Measurements from ENCODE around the gene CDK19. TPM values are rescaled to one million over a fixed set of nuclear protein-coding genes. Genes with fewer than 3 reads are reported as not detected.

Gene CDK19
- total and polyA plus RNA-seq, 9 of the 15 experiments (the other 6 are each of a cell fraction or from before 2014, with no cell fraction given): 3.8 to 15.2 (median 7.4) TPM

GRCh38 chr6:110746680-110747079 is 68.6 kb downstream of the CDK19 start:
- H2AFZ ChIP-seq (ENCODE audit: low read depth, low read length): no peak overlapping the region
- no peaks in the 10 kb centered on the region for H3K36me3 ChIP-seq (ENCODE audit: control insufficient read depth, insufficient read depth, low read length)
- no peak overlapping the region for H3K4me3 ChIP-seq
- no peak overlapping the region for H3K9ac ChIP-seq (ENCODE audit: insufficient read depth in 1 of 2, low read depth in 2 of 2, low read length in 2 of 2)
- H3K27ac ChIP-seq (ENCODE audit: extremely low read depth, low read depth, low read length): no peak overlapping the region
- ChIA-PET CTCF (ENCODE audit: low intra/inter-chr PET ratio) (no interaction called here), POLR2A (interaction anchor here (0.7 to 1.9 kb wide), 2 partner anchors 11 to 68 kb away, joined by 3 to 4 read pairs; partner anchors contain the start of gene CDK19)
- DNase-seq (ENCODE audit: extremely low read depth in 1 of 4, low spot score in 3 of 4) (no peak), FAIRE-seq (no peak), ATAC-seq (peak; percentile 57; the same call in 1 of the 3 replicates)
- H3K9me1 ChIP-seq (ENCODE audit: control insufficient read depth, insufficient read depth, low read length): no peaks in the 10 kb centered on the region
- in situ Hi-C loops (cut with MboI) (no loop called here), intact Hi-C loops (cut with micrococcal nuclease) (no loop called here)
- H3K4me2 ChIP-seq (ENCODE audit: insufficient read depth, low read length): no peak overlapping the region
- peaks cover 0 to 5% of the 10 kb centered on the region in 2 experiments; a peak in 1 of 5 replicates for H3K4me1 ChIP-seq (replicated peaks in 1 of 2; ENCODE audit: control insufficient read depth in 2 of 2, insufficient read depth in 2 of 2, low read length in 2 of 2)
- H3K79me2 ChIP-seq (ENCODE audit: control insufficient read depth, insufficient read depth, low read length): no peaks in the 10 kb centered on the region
- H3K9me3 ChIP-seq (replicated peaks; ENCODE audit: control insufficient read depth, insufficient read depth, low read depth, low read length): no peaks in the 10 kb centered on the region
- BruUV-seq (replicated peaks): no TSS peak
- WGBS (ENCODE audit: insufficient coverage, low coverage, missing lambda C conversion rate): 25% methylated on average over 1 of the region's 1 CpG
- no peak for TF ChIP-seq GATAD2B (IDR thresholded peaks at IDR 0.05; ENCODE audit: borderline replicate concordance)
- TF ChIP-seq BRF1 (IDR thresholded peaks at IDR 0.05; ENCODE audit: borderline replicate concordance, extremely low read depth, insufficient read length): no peak
- TF ChIP-seq THRB (CRISPR knock-in tag; conservative IDR thresholded peaks at IDR 0.05): no peak
- TF ChIP-seq ZNF143 (CRISPR knock-in tag; IDR thresholded peaks at IDR 0.05): no peak
- TF ChIP-seq PCBP1 (IDR thresholded peaks at IDR 0.05; ENCODE audit: low read depth, low read length, poor library complexity, severe bottlenecking): no peak
- TF ChIP-seq BRD9 (IDR thresholded peaks at IDR 0.05; ENCODE audit: low read depth, partially characterized antibody): no peak
- TF ChIP-seq NUFIP1 (IDR thresholded peaks at IDR 0.05; ENCODE audit: partially characterized antibody): no peak
- no peak for TF ChIP-seq SMAD1 (IDR thresholded peaks at IDR 0.05; ENCODE audit: low read depth, low read length, partially characterized antibody)
- no peaks in the 10 kb centered on the region for H4K20me1 ChIP-seq (replicated peaks; ENCODE audit: control insufficient read depth, insufficient read depth, low read length)
- no peaks in the 10 kb centered on the region for H3K27me3 ChIP-seq (ENCODE audit: control insufficient read depth in 2 of 2, insufficient read depth in 2 of 2, low read length in 2 of 2)

Measured in K562 (cell line).